DOHH2 (cell line): Measurements from ENCODE around the gene CD47.

ENCODE experiments used
- H3F3A ChIP-seq: fragments of 200-600 bp; sonication (generic), shearing (Covaris generic); 2 replicates; pipeline ENCODE4 v1.6.0; 2016; ENCODE audit warnings: antibody characterized with exemption, mild to moderate bottlenecking; ENCODE audit not compliant: control insufficient read depth, insufficient read depth
- H3K27ac ChIP-seq: fragments of 200-600 bp; sonication (generic); 2 replicates; pipeline ENCODE4 v1.5.1; 2014; ENCODE audit warnings: low read depth, mild to moderate bottlenecking, low read length, moderate library complexity
- H3K27me3 ChIP-seq: fragments of 200-600 bp; sonication (generic); 2 replicates; pipeline ENCODE4 v1.6.1; 2014; ENCODE audit warnings: mild to moderate bottlenecking, low read length, mixed read lengths; ENCODE audit not compliant: control insufficient read depth
- H3K36me3 ChIP-seq: fragments of 200-600 bp; sonication (generic); 2 replicates; pipeline ENCODE4 v1.6.1; 2014; ENCODE audit warnings: mild to moderate bottlenecking, low read length, moderate library complexity, mixed read lengths; ENCODE audit not compliant: control insufficient read depth
- H3K4me1 ChIP-seq: fragments of 200-600 bp; sonication (generic); 2 replicates; pipeline ENCODE4 v1.6.1; 2014; ENCODE audit warnings: mild to moderate bottlenecking, low read length, mixed read lengths; ENCODE audit not compliant: control insufficient read depth
- H3K4me2 ChIP-seq: fragments of 200-600 bp; sonication (generic); 2 replicates; pipeline ENCODE4 v1.6.0; 2014; ENCODE audit warnings: mild to moderate bottlenecking, low read length, moderate library complexity
- H3K4me3 ChIP-seq: fragments of 200-600 bp; sonication (generic); 2 replicates; pipeline ENCODE4 v1.5.1; 2014; ENCODE audit warnings: mild to moderate bottlenecking, low read length, mixed read lengths
- H3K79me2 ChIP-seq: fragments of 200-600 bp; sonication (generic); 2 replicates; pipeline ENCODE4 v1.6.1; 2014; ENCODE audit warnings: mild to moderate bottlenecking, low read length, mixed read lengths; ENCODE audit not compliant: control insufficient read depth
- H3K9me2 ChIP-seq: fragments of 200-600 bp; sonication (generic); replicated peaks from 2 replicates; pipeline ENCODE4 v1.6.1; 2014; ENCODE audit warnings: mild to moderate bottlenecking, low read length, mixed read lengths; ENCODE audit not compliant: control insufficient read depth
- H3K9me3 ChIP-seq: fragments of 200-600 bp; sonication (generic); 2 replicates; pipeline ENCODE4 v1.6.1; 2014; ENCODE audit warnings: antibody characterized with exemption, low read length, mixed read lengths; ENCODE audit not compliant: control insufficient read depth, insufficient read depth
- H4K20me1 ChIP-seq: fragments of 200-600 bp; sonication (generic); 2 replicates; pipeline ENCODE4 v1.6.0; 2014; ENCODE audit warnings: low read depth, mild to moderate bottlenecking, antibody characterized with exemption, low read length, moderate library complexity; ENCODE audit not compliant: control insufficient read depth, insufficient read depth
- CTCF ChIP-seq: fragments of 200-600 bp; sonication (generic); IDR thresholded peaks from one replicate; pipeline ENCODE4 v1.5.1; 2014; ENCODE audit warnings: antibody characterized with exemption, mild to moderate bottlenecking, low read depth, low read length; ENCODE audit not compliant: poor library complexity, severe bottlenecking
- EZH2phosphoT487 ChIP-seq: fragments of 200-600 bp; sonication (generic); IDR thresholded peaks from 2 replicates; pipeline ENCODE4 v1.6.1; 2017; ENCODE audit warnings: borderline replicate concordance, mild to moderate bottlenecking, antibody characterized with exemption, low read length, moderate library complexity, mixed read lengths

Gene CD47

DNA sequence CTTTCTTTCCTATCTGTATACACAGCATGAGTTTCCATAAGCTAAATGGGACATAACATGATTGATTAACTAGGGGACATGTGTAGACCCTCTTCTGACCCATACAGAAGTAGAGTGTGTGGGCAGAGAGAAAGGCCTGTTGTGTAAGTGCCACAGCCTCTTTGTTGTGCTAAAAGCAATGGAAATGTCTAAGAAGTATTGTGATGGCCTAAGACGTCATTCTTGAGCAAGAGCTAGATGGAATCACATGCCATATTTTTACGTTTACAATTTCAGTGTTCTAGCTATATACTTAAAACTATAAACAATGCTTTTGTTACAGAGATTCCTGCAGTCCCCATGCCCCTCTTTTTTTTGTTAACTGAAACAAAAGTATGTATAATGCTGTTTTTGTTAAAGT lies 61.9 kb downstream of the CD47 start:
- H3K4me2 ChIP-seq = no peak overlapping the region
- H4K20me1 ChIP-seq = no peaks in the 10 kb centered on the region
- H3K9me2 ChIP-seq = no peaks in the 10 kb centered on the region
- no peaks in the 10 kb centered on the region for H3K9me3 ChIP-seq
- no peaks in the 10 kb centered on the region for H3K4me1 ChIP-seq
- H3K79me2 ChIP-seq = no peaks in the 10 kb centered on the region
- H3F3A ChIP-seq = no peaks in the 10 kb centered on the region
- TF ChIP-seq CTCF (no peak), EZH2phosphoT487 (no peak)
- no peaks in the 10 kb centered on the region for H3K36me3 ChIP-seq
- H3K4me3 ChIP-seq = no peak overlapping the region
- no peak overlapping the region for H3K27ac ChIP-seq
- no peaks in the 10 kb centered on the region for H3K27me3 ChIP-seq

GRCh38 chr3:108025177-108025576 lies 65.7 kb downstream of the CD47 start:
- H3K4me2 ChIP-seq = no peak overlapping the region
- no peaks in the 10 kb centered on the region for H3K9me2 ChIP-seq
- H3K36me3 ChIP-seq = no peaks in the 10 kb centered on the region
- TF ChIP-seq CTCF (no peak), EZH2phosphoT487 (no peak)
- no peaks in the 10 kb centered on the region for H3F3A ChIP-seq
- no peaks in the 10 kb centered on the region for H4K20me1 ChIP-seq
- no peaks in the 10 kb centered on the region for H3K27me3 ChIP-seq
- H3K4me3 ChIP-seq = no peak overlapping the region
- H3K79me2 ChIP-seq = no peaks in the 10 kb centered on the region
- H3K9me3 ChIP-seq = no peaks in the 10 kb centered on the region
- no peaks in the 10 kb centered on the region for H3K4me1 ChIP-seq
- H3K27ac ChIP-seq = no peak overlapping the region

DNA sequence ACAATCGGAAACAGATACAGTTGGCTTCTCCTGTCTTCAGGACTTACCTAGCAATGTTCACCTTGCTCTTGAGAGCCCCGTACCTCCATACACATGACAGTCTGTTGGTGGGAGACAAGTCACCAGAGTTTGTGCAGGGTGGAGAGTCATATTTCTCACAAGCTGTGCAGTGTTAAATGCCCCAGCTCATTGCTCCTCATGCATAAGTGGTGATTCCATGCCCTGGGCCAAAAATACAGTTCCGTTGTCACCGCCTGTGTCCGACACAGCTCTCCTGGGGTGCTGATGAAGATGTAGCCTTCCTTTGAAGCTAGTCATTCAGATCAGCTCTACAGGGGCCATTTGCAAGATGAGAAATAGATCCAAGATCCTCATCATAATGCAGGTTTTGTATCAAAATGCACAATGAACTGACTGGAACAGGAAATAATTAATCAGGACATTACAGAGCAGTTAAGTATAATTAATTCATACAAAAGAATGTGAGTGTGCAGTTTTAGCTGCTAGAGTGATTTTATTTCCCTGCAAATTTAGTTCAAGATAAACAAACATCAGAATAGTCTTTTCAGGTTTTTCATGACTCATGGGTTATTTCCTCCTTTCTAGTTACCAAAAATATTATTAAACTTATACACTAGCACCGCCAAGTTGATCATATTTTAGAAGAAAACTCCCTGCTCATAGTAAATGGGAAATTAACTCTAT lies 66.5 kb downstream of the CD47 start:
- H3K79me2 ChIP-seq = no peaks in the 10 kb centered on the region
- H3K36me3 ChIP-seq = no peaks in the 10 kb centered on the region

More for the DNA sequence above, 66.5 kb downstream of the CD47 start:
- no peaks in the 10 kb centered on the region for H3K4me1 ChIP-seq
- no peaks in the 10 kb centered on the region for H3F3A ChIP-seq
- H3K9me3 ChIP-seq = no peaks in the 10 kb centered on the region
- no peaks in the 10 kb centered on the region for H4K20me1 ChIP-seq
- H3K27ac ChIP-seq = no peak overlapping the region
- H3K4me3 ChIP-seq = no peak overlapping the region
- no peaks in the 10 kb centered on the region for H3K27me3 ChIP-seq
- H3K4me2 ChIP-seq = no peak overlapping the region
- TF ChIP-seq EZH2phosphoT487 (no peak), CTCF (no peak)
- H3K9me2 ChIP-seq = no peaks in the 10 kb centered on the region
